Measurements from ENCODE around the gene CNTNAP5.

The CNTNAP5 gene

GRCh38 chr2:124713969-124714368 is 688.9 kb downstream of the CNTNAP5 start:
- DNase-seq, result no peak
- TF ChIP-seq CTCF (IDR thresholded peaks at IDR 0.05; ENCODE audit: low read depth, low read length), result no peak
- H3K36me3 ChIP-seq, result no peaks in the 10 kb centered on the region
- H3K27ac ChIP-seq, result no peak overlapping the region
- no peak overlapping the region for H3K4me3 ChIP-seq (ENCODE audit: low read depth, low read length)
- H3K9me3 ChIP-seq (ENCODE audit: severe bottlenecking), result no peaks in the 10 kb centered on the region
- no peaks in the 10 kb centered on the region for H3K27me3 ChIP-seq (ENCODE audit: insufficient read depth, low read depth, severe bottlenecking)

- Histone ChIP-seq H3K27me3 (ENCODE audit: insufficient read depth, low read depth, severe bottlenecking) (no peaks in the 10 kb centered on the region), H3K4me3 (ENCODE audit: low read depth, low read length) (no peak overlapping the region), H3K36me3 (no peaks in the 10 kb centered on the region), H3K9me3 (ENCODE audit: severe bottlenecking) (no peaks in the 10 kb centered on the region), H3K27ac (no peak overlapping the region)
- no peak for DNase-seq
- no peak for TF ChIP-seq CTCF (IDR thresholded peaks at IDR 0.05; ENCODE audit: low read depth, low read length)
These were observed 700.1 kb downstream of the CNTNAP5 start for GRCh38 chr2:124725187-124725586.

GRCh38 chr2:124740636-124741035 is 715.5 kb downstream of the CNTNAP5 start:
- Histone ChIP-seq H3K27me3 (ENCODE audit: insufficient read depth, low read depth, severe bottlenecking) (no peaks in the 10 kb centered on the region), H3K36me3 (no peaks in the 10 kb centered on the region), H3K9me3 (ENCODE audit: severe bottlenecking) (no peaks in the 10 kb centered on the region), H3K27ac (no peak overlapping the region), H3K4me3 (ENCODE audit: low read depth, low read length) (no peak overlapping the region)
- no peak for TF ChIP-seq CTCF (IDR thresholded peaks at IDR 0.05; ENCODE audit: low read depth, low read length)
- no peak for DNase-seq

- H3K4me3 ChIP-seq (ENCODE audit: low read depth, low read length), result no peak overlapping the region
- no peaks in the 10 kb centered on the region for H3K9me3 ChIP-seq (ENCODE audit: severe bottlenecking)
- H3K36me3 ChIP-seq, result no peaks in the 10 kb centered on the region
- H3K27ac ChIP-seq, result no peak overlapping the region
- no peaks in the 10 kb centered on the region for H3K27me3 ChIP-seq (ENCODE audit: insufficient read depth, low read depth, severe bottlenecking)
- DNase-seq, result no peak
- 0 out of 2 replicates have a peak, but pooled peaks have one; percentile 25 for TF ChIP-seq CTCF (IDR thresholded peaks at IDR 0.05; ENCODE audit: low read depth, low read length)
These were observed 728.8 kb downstream of the CNTNAP5 start for GRCh38 chr2:124753842-124754241.

- H3K4me3 ChIP-seq (ENCODE audit: low read depth, low read length), result no peak overlapping the region
- no peaks in the 10 kb centered on the region for H3K27me3 ChIP-seq (ENCODE audit: insufficient read depth, low read depth, severe bottlenecking)
- H3K36me3 ChIP-seq, result no peaks in the 10 kb centered on the region
- no peak overlapping the region for H3K27ac ChIP-seq
- no peak for DNase-seq
- H3K9me3 ChIP-seq (ENCODE audit: severe bottlenecking), result no peaks in the 10 kb centered on the region
- no peak for TF ChIP-seq CTCF (IDR thresholded peaks at IDR 0.05; ENCODE audit: low read depth, low read length)
These were observed 730.3 kb downstream of the CNTNAP5 start for GRCh38 chr2:124755386-124755785.

- DNase-seq, result no peak
- no peak for TF ChIP-seq CTCF (IDR thresholded peaks at IDR 0.05; ENCODE audit: low read depth, low read length)
- H3K27ac ChIP-seq, result no peak overlapping the region
- H3K9me3 ChIP-seq (ENCODE audit: severe bottlenecking), result no peaks in the 10 kb centered on the region
- no peak overlapping the region for H3K4me3 ChIP-seq (ENCODE audit: low read depth, low read length)
- H3K36me3 ChIP-seq, result no peaks in the 10 kb centered on the region
- no peaks in the 10 kb centered on the region for H3K27me3 ChIP-seq (ENCODE audit: insufficient read depth, low read depth, severe bottlenecking)
These were observed 731.0 kb downstream of the CNTNAP5 start for GRCh38 chr2:124756048-124756447.
